Esophagus squamous epithelium (tissue), 5 donors: ENCODE data around the gene BNC1. TPM values are rescaled to one million over a fixed set of nuclear protein-coding genes. Genes with fewer than 3 reads are reported as not detected.

ENCODE experiments used
- DNase-seq: peaks from one replicate; lab custom pipeline; 2025; lab: John Stamatoyannopoulos, UW
- H3K27ac ChIP-seq, 4 donors: fragments of 200-600 bp; sonication (generic); one replicate each; pipeline ENCODE4 v1.5.1; 2016 to 2019; ENCODE audit warnings: mild to moderate bottlenecking in 1 of 4
- H3K27me3 ChIP-seq, 4 donors: fragments of 200-600 bp; sonication (generic); 1 replicate in 3 of 4; 2 replicates in 1 of 4; pipeline versions ENCODE4 v1.5.1 to v1.6.0; 2017 to 2021; ENCODE audit warnings: antibody characterized with exemption in 1 of 4
- H3K36me3 ChIP-seq, 3 donors: fragments of 200-600 bp; sonication (generic); one replicate each; pipeline ENCODE4 v1.5.1; 2016 to 2019
- H3K4me1 ChIP-seq, 3 donors: fragments of 200-600 bp; sonication (generic); one replicate each; pipeline ENCODE4 v1.5.1; 2017 to 2019
- H3K4me3 ChIP-seq, 4 donors: fragments of 200-600 bp; sonication (generic); 1 replicate in 3 of 4; 2 replicates in 1 of 4; pipeline ENCODE4 v1.5.1; 2016 to 2019; ENCODE audit warnings: mild to moderate bottlenecking in 2 of 4, moderate library complexity in 1 of 4
- H3K9me3 ChIP-seq, 3 donors: fragments of 200-600 bp; sonication (generic); one replicate each; pipeline ENCODE4 v1.5.1; 2016 to 2019
- POLR2A ChIP-seq, 4 donors: fragments of 450-650 bp; IDR thresholded peaks; one replicate each; pipeline ENCODE4 v1.6.1; 2017; ENCODE audit warnings: antibody characterized with exemption in 4 of 4, mild to moderate bottlenecking in 4 of 4, moderate library complexity in 3 of 4
- WGBS, 2 donors: methylation state at CpG; one replicate each; pipeline ENCODE4 v1.1.5; 2018; 5-methylcytosine and 5-hydroxymethylcytosine counted together
- intact Hi-C: fragments of 100-400 bp; cut with DNase I; formaldehyde crosslinking; loops from one replicate; pipeline ENCODE4 v1.15.0; 2022
- total RNA-seq, 4 donors: library from RNA; depleted of rRNA; stranded (reverse); fragments of >200 nt; gene quantifications; one replicate each; pipeline ENCODE4 v1.1.0, GENCODE V29; 2016
- TF ChIP-seq, protein P1 (sequence below), 6 experiments: fragments of 450-650 bp in 4 of 6; fragments of 200-600 bp in 2 of 6; sonication (generic) in 2 of 6; IDR thresholded peaks; one replicate each; pipeline ENCODE4 v1.5.1; 2016 to 2019; ENCODE audit warnings: antibody characterized with exemption in 6 of 6, mild to moderate bottlenecking in 4 of 6, moderate library complexity in 4 of 6
- donor health status: DM: yes; HTN: yes; CAD: no.

Gene BNC1
- total RNA-seq, 4 donors from 2014 or later, result 21.2 to 38.3 (median 26.7) TPM

DNA sequence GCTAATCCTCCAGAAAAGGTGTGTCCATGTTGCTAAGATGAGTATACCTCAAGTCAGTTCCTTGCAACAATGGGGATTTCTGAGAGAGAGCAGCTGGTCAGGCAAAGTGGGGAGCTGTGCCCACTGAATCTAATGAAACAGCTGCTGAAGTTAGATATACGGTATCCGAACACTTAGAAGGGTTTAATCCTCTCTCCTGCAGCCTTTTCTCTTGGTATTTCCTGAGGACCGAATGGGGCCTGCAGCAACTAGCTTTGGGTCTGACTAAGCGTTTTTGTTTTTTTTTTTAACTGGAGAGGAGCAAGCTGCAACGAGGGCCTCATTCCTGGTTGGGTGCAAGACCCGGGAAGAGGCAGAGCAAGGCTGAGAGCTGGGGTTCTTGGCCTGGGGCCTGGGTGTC lies 37.6 kb upstream of the BNC1 start:
- WGBS, 2 donors, result 14 to 33% methylated on average over 5 to 6 of the region's 6 CpGs
- no peaks in the 10 kb centered on the region for H3K36me3 ChIP-seq
- peaks cover 0 to 7% (median 0%) of the 10 kb centered on the region in 4 donors for H3K27me3 ChIP-seq
- H3K4me3 ChIP-seq, result no peak overlapping the region
- H3K27ac ChIP-seq, result peak overlapping the region; percentile 54 to 64 (median 60)
- intact Hi-C loops, result no loop called here
- TF ChIP-seq, protein P1, sequence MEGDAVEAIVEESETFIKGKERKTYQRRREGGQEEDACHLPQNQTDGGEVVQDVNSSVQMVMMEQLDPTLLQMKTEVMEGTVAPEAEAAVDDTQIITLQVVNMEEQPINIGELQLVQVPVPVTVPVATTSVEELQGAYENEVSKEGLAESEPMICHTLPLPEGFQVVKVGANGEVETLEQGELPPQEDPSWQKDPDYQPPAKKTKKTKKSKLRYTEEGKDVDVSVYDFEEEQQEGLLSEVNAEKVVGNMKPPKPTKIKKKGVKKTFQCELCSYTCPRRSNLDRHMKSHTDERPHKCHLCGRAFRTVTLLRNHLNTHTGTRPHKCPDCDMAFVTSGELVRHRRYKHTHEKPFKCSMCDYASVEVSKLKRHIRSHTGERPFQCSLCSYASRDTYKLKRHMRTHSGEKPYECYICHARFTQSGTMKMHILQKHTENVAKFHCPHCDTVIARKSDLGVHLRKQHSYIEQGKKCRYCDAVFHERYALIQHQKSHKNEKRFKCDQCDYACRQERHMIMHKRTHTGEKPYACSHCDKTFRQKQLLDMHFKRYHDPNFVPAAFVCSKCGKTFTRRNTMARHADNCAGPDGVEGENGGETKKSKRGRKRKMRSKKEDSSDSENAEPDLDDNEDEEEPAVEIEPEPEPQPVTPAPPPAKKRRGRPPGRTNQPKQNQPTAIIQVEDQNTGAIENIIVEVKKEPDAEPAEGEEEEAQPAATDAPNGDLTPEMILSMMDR (IDR thresholded peaks at IDR 0.05), result no peak
- TF ChIP-seq POLR2A (IDR thresholded peaks at IDR 0.05), result no peak
- DNase-seq, result no peak
- H3K9me3 ChIP-seq, result no peaks in the 10 kb centered on the region
- H3K4me1 ChIP-seq, result peaks cover 0 to 37% (median 20%) of the 10 kb centered on the region in 3 donors

DNA sequence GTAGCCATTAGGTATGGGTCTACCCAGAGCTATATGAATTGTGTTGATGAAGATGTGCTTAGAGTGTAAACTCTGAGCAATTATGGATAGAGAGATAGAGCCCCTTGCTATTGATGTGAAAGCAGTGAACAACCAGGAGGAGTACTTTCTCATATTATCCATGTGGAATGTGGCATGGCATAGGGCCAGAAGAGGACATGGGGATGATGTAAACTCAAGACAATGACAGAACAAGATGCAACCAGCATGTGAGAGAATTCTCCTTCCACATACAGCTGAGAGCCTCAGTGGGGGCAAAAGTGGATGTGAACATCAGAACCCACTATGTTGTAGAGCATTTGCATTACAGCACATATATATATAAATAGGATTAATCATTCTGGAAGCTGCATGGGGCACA lies 36.4 kb upstream of the BNC1 start:
- no peak for DNase-seq
- no peak overlapping the region for H3K4me3 ChIP-seq
- H3K27ac ChIP-seq, result peak overlapping the region in 1 of 4 donors; percentile 64
- peaks cover 0 to 7% (median 0%) of the 10 kb centered on the region in 4 donors for H3K27me3 ChIP-seq
- intact Hi-C loops, result no loop called here
- H3K4me1 ChIP-seq, result peaks cover 0 to 37% (median 20%) of the 10 kb centered on the region in 3 donors
- no peaks in the 10 kb centered on the region for H3K9me3 ChIP-seq
- no peaks in the 10 kb centered on the region for H3K36me3 ChIP-seq
- no peak for TF ChIP-seq POLR2A (IDR thresholded peaks at IDR 0.05)
- TF ChIP-seq, protein P1 (IDR thresholded peaks at IDR 0.05), result no peak

DNA sequence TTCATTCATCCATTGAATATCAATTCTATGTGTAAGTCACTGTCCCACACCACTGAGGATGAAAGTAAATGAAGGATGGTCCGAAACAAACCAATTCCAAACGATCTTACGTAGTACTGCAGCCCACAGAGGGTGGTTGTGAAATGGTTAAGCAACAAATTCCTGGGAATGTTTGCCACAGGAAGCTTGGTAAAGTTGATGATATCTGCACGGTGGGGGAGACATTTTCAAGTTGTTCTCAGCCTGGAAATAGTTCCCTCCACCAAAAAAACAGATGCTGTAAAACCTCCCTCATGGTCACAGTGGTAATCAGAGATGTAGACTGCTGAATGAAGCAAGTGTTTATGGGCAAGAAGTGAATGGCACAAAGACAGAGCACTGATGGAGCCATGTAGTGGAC lies 35.9 kb upstream of the BNC1 start:
- TF ChIP-seq, protein P1 (IDR thresholded peaks at IDR 0.05), result no peak
- no peak for TF ChIP-seq POLR2A (IDR thresholded peaks at IDR 0.05)
- intact Hi-C loops, result no loop called here
- Histone ChIP-seq H3K27ac (no peak overlapping the region), H3K4me1 (peaks cover 0 to 37% (median 20%) of the 10 kb centered on the region in 3 donors), H3K4me3 (no peak overlapping the region), H3K9me3 (no peaks in the 10 kb centered on the region), H3K36me3 (no peaks in the 10 kb centered on the region), H3K27me3 (peaks cover 0 to 7% (median 0%) of the 10 kb centered on the region in 4 donors)
- 67% methylated on average over 4 of the region's 4 CpGs for WGBS, 2 donors
- no peak for DNase-seq

DNA sequence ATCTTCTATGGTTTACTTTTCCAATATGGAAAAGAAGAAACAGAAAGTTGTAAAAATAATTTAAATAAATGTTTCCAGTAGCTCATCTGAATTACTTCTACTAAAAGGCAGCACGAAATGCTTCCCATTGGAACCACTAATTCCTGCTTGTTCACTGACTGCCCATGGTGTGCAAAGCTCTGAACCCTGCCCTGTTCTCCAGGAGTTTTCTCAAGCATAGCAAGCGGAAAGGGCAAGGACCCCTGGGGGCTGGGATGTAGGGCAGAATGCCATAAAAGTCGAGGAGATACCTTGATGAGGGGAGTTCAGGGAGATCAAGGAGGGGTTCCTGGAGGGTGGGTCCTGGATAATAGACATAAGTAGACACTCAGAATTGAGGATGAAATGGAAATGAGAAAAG lies 35.3 kb upstream of the BNC1 start:
- Histone ChIP-seq H3K36me3 (no peaks in the 10 kb centered on the region), H3K27ac (no peak overlapping the region), H3K9me3 (no peaks in the 10 kb centered on the region), H3K27me3 (peaks cover 0 to 7% (median 0%) of the 10 kb centered on the region in 4 donors), H3K4me3 (no peak overlapping the region), H3K4me1 (peaks cover 0 to 33% (median 20%) of the 10 kb centered on the region in 3 donors)
- 68 to 72% methylated on average over 3 of the region's 3 CpGs for WGBS, 2 donors
- no peak for DNase-seq
- TF ChIP-seq POLR2A (IDR thresholded peaks at IDR 0.05), result no peak
- TF ChIP-seq, protein P1 (IDR thresholded peaks at IDR 0.05), result no peak
- intact Hi-C loops, result no loop called here

DNA sequence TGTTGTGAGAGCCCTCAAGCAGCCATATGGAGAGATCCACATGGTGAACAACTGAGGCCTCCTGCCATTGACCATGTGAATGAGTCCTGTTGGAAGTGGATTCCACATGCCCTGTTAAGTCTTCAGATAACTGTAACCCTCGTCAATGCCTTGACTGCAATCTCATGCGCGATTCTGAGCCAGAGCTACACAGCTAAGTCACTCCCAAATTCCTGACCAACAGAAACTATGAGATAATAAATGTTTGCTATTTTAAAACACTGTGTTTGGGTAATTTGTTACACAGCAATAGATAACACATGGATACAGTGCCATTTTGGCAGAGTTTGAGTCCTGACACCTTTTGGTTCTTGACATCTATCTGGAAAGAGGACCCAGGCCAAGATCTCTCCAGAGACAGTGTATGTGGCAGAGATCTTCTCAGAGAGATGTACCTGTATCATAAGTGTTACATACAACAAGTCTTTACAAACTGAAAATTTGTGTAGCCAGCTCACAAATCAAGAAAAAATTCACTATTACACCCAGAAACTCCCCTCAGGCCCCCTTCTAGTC lies 34.5 kb upstream of the BNC1 start:
- no peaks in the 10 kb centered on the region for H3K36me3 ChIP-seq
- intact Hi-C loops, result no loop called here
- WGBS, 2 donors, result 87 to 97% methylated on average over 3 of the region's 3 CpGs

More for the DNA sequence above, 34.5 kb upstream of the BNC1 start:
- Histone ChIP-seq H3K4me3 (no peak overlapping the region), H3K27ac (no peak overlapping the region), H3K27me3 (peaks cover 0 to 7% (median 0%) of the 10 kb centered on the region in 4 donors), H3K9me3 (no peaks in the 10 kb centered on the region), H3K4me1 (peaks cover 0 to 28% (median 20%) of the 10 kb centered on the region in 3 donors)
- DNase-seq, result no peak
- TF ChIP-seq POLR2A (IDR thresholded peaks at IDR 0.05), result no peak
- TF ChIP-seq, protein P1 (IDR thresholded peaks at IDR 0.05), result no peak
